AG10803 (cell line): ENCODE measurements around the gene RAB25.
A peak's percentile ranks its signal among the peaks of the same experiment; 100 is the strongest.

Experiments
- DNase-seq: peaks from one replicate; pipeline ENCODE4 v3.0.0; 2010; ENCODE audit warnings: low read depth
- H3K4me3 ChIP-seq: 2 replicates; pipeline ENCODE4 v1.5.1; 2011; ENCODE audit warnings: mild to moderate bottlenecking, low read length, control low read depth
- CTCF ChIP-seq: conservative IDR thresholded peaks from 2 replicates; pipeline ENCODE4 v1.5.1; 2011; ENCODE audit warnings: mild to moderate bottlenecking, low read length, control low read depth, inconsistent platforms

The RAB25 gene

DNA sequence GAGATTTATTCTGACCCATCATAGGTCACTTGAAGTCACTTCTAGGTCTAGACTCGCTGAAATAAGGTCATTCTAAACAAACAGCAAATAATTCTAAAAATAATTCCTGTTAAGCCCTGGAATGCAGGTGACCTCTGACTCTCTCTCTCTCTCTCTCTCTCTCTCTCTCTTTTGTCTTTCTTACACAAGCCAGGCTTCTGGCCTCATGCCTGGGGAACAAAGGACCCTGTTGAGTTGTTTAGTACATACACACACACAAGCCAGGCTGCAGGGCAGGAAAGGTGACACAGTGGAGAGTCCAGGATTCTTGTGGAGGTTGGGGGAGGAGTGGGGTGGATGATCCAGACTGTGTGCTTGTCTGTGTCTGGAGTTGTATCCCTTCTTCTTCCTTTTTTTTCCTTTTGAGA is 25.3 kb downstream of the RAB25 start:
- peak; percentile 54 for DNase-seq
- no peak overlapping the region for H3K4me3 ChIP-seq
- TF ChIP-seq CTCF = no peak

DNA sequence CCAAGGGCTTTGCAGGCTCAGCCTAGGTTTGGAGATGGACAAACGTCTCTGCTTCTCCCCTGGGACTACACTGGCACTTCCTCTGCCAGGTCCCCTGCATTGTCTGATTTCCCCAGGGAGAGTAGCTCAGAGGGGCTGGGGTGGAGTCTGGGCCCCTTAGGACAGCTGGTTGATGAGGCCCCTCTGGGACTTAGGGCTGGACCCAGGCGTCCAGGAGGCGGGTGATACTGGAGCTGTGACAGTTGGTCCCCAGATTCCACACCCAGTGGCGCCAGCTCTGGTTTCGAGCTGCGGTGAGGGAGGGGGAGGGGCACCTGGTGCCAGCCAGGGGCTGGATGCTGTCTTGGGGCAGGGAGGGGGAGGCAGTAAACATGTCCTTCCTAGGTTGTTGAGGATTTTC is 28.7 kb downstream of the RAB25 start:
- H3K4me3 ChIP-seq = no peak overlapping the region
- TF ChIP-seq CTCF = no peak
- no peak for DNase-seq

- no peak overlapping the region for H3K4me3 ChIP-seq
- no peak for DNase-seq
- TF ChIP-seq CTCF = no peak
Measured at GRCh38 chr1:156090138-156090839, 29.3 kb downstream of the RAB25 start.

GRCh38 chr1:156090840-156091188 is 29.9 kb downstream of the RAB25 start:
- H3K4me3 ChIP-seq = no peak overlapping the region
- DNase-seq = peak; percentile 66
- peak; percentile 76 for TF ChIP-seq CTCF

DNA sequence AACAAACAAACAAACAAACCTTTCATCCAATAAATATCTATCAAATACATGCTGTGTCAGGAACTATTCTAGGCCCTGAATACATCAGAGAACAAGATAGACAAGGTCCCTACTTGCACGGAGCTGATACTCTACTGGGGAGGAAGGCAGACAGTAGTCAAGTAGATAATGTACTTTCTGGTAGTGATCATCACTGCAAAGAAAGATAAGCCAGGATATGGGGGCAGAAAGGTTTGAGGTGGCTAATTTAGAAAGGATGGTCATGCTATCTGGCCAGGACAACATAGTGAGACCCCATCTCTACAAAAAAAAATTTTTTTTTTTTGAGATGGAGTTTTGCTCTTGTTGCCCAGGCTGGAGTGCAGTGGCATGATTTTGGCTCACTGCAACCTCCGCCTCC is 30.6 kb downstream of the RAB25 start:
- H3K4me3 ChIP-seq = no peak overlapping the region
- no peak for DNase-seq
- TF ChIP-seq CTCF = no peak

- DNase-seq = no peak
- no peak overlapping the region for H3K4me3 ChIP-seq
- TF ChIP-seq CTCF = no peak
Measured at GRCh38 chr1:156095906-156096508, 35.0 kb downstream of the RAB25 start.
